ENCODE data around the gene GUCY2C.

- TF ChIP-seq POLR2A (IDR thresholded peaks at IDR 0.05) (no peak), POLR2AphosphoS5 (IDR thresholded peaks at IDR 0.05) (peak in 1 of 3 donors; percentile 16), EP300 (IDR thresholded peaks at IDR 0.05; ENCODE audit: low read depth) (no peak)
- TF ChIP-seq, protein P1, sequence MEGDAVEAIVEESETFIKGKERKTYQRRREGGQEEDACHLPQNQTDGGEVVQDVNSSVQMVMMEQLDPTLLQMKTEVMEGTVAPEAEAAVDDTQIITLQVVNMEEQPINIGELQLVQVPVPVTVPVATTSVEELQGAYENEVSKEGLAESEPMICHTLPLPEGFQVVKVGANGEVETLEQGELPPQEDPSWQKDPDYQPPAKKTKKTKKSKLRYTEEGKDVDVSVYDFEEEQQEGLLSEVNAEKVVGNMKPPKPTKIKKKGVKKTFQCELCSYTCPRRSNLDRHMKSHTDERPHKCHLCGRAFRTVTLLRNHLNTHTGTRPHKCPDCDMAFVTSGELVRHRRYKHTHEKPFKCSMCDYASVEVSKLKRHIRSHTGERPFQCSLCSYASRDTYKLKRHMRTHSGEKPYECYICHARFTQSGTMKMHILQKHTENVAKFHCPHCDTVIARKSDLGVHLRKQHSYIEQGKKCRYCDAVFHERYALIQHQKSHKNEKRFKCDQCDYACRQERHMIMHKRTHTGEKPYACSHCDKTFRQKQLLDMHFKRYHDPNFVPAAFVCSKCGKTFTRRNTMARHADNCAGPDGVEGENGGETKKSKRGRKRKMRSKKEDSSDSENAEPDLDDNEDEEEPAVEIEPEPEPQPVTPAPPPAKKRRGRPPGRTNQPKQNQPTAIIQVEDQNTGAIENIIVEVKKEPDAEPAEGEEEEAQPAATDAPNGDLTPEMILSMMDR (IDR thresholded peaks at IDR 0.05): no peak
These were observed 84.1 kb downstream of the GUCY2C start for GRCh38 chr12:14612250-14612649.
